22Rv1 (cell line): Measurements from ENCODE around the gene CCDC154.

ENCODE experiments used
- ZFX ChIP-seq: fragments of 450-650 bp; IDR thresholded peaks from 2 replicates; pipeline ENCODE4 v1.6.1; 2017; ENCODE audit warnings: antibody characterized with exemption, borderline replicate concordance
- TF ChIP-seq, protein P1 (sequence below): fragments of 450-650 bp; IDR thresholded peaks from 2 replicates; pipeline ENCODE4 v1.5.1; 2017; ENCODE audit warnings: mild to moderate bottlenecking

DNA sequence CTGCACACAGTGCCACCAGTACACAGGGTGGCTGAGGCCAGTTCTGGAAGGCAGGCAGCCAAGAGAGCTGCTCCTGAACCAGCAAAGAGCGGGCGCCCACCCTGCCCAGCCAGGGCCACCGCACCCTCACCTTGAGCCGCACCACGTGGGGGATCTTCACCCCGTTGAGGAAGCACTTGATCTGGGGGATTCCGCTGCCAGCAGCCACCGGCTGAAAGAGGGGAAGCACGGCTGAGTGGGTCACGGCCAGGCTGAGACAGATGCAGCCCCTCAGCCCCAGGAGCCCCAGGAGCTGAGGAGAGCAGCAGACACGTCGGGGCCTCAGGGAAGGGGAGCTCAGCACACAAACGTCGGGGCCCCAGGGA lies 14.6 kb upstream of the CCDC154 start:
- TF ChIP-seq, protein P1, sequence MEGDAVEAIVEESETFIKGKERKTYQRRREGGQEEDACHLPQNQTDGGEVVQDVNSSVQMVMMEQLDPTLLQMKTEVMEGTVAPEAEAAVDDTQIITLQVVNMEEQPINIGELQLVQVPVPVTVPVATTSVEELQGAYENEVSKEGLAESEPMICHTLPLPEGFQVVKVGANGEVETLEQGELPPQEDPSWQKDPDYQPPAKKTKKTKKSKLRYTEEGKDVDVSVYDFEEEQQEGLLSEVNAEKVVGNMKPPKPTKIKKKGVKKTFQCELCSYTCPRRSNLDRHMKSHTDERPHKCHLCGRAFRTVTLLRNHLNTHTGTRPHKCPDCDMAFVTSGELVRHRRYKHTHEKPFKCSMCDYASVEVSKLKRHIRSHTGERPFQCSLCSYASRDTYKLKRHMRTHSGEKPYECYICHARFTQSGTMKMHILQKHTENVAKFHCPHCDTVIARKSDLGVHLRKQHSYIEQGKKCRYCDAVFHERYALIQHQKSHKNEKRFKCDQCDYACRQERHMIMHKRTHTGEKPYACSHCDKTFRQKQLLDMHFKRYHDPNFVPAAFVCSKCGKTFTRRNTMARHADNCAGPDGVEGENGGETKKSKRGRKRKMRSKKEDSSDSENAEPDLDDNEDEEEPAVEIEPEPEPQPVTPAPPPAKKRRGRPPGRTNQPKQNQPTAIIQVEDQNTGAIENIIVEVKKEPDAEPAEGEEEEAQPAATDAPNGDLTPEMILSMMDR: no peak
- TF ChIP-seq ZFX: no peak
